HCT116 (cell line): ENCODE measurements around the gene TLR8.

Experiments
- CEBPB ChIP-seq: IDR thresholded peaks from 2 replicates; pipeline ENCODE4 v1.6.1; 2012; ENCODE audit warnings: low read depth
- CTCF ChIP-seq, 3 experiments: fragments of 200-600 bp in 1 of 3; sonication (generic) in 1 of 3; IDR thresholded peaks in 2 of 3; conservative IDR thresholded peaks in 1 of 3; 2 replicates each; pipeline ENCODE4 v1.5.1; 2012 to 2017; ENCODE audit warnings: low read depth in 2 of 3, low read length in 2 of 3, antibody characterized with exemption in 1 of 3, borderline replicate concordance in 1 of 3, control low read depth in 1 of 3, mild to moderate bottlenecking in 1 of 3, mixed read lengths in 1 of 3, mixed run types in 1 of 3, moderate library complexity in 1 of 3; ENCODE audit not compliant: insufficient read depth in 1 of 3
- POLR2A ChIP-seq: IDR thresholded peaks from 2 replicates; pipeline ENCODE4 v1.7.0; 2011; ENCODE audit warnings: borderline replicate concordance; ENCODE audit not compliant: insufficient read depth, insufficient read length; ENCODE audit errors: extremely low read depth
- RAD21 ChIP-seq: IDR thresholded peaks from 2 replicates; pipeline ENCODE4 v1.6.1; 2012; ENCODE audit warnings: low read depth, mild to moderate bottlenecking
- SP1 ChIP-seq: IDR thresholded peaks from 2 replicates; pipeline ENCODE4 v1.6.1; 2012; ENCODE audit warnings: low read depth
- SRF ChIP-seq: IDR thresholded peaks from 2 replicates; pipeline ENCODE4 v1.6.1; 2012; ENCODE audit warnings: low read depth
- TF ChIP-seq, protein P1 (sequence below): IDR thresholded peaks from 2 replicates; pipeline ENCODE4 v1.6.1; 2012
- TF ChIP-seq, protein P2 (sequence below): IDR thresholded peaks from 2 replicates; pipeline ENCODE4 v1.6.1; 2011; ENCODE audit warnings: mild to moderate bottlenecking, low read length, moderate library complexity; ENCODE audit not compliant: insufficient replicate concordance; ENCODE audit errors: extremely low read depth

- no peak for TF ChIP-seq CTCF (IDR thresholded peaks at IDR 0.05 in 2 of 3, conservative IDR thresholded peaks at IDR 0.05 in 1 of 3; ENCODE audit: borderline replicate concordance in 1 of 3, insufficient read depth in 1 of 3, low read depth in 2 of 3, low read length in 2 of 3)
- no peak for TF ChIP-seq RAD21
- TF ChIP-seq, protein P1, sequence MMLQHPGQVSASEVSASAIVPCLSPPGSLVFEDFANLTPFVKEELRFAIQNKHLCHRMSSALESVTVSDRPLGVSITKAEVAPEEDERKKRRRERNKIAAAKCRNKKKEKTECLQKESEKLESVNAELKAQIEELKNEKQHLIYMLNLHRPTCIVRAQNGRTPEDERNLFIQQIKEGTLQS, result no peak
- no peak for TF ChIP-seq SP1
- no peak for TF ChIP-seq POLR2A
- TF ChIP-seq, protein P2, sequence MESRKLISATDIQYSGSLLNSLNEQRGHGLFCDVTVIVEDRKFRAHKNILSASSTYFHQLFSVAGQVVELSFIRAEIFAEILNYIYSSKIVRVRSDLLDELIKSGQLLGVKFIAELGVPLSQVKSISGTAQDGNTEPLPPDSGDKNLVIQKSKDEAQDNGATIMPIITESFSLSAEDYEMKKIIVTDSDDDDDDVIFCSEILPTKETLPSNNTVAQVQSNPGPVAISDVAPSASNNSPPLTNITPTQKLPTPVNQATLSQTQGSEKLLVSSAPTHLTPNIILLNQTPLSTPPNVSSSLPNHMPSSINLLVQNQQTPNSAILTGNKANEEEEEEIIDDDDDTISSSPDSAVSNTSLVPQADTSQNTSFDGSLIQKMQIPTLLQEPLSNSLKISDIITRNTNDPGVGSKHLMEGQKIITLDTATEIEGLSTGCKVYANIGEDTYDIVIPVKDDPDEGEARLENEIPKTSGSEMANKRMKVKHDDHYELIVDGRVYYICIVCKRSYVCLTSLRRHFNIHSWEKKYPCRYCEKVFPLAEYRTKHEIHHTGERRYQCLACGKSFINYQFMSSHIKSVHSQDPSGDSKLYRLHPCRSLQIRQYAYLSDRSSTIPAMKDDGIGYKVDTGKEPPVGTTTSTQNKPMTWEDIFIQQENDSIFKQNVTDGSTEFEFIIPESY, result no peak
- no peak for TF ChIP-seq SRF
- TF ChIP-seq CEBPB, result no peak
Measured at GRCh38 chrX:12903646-12904045, 2.8 kb upstream of the TLR8 start.
